ENCODE measurements around the gene ROCK2.
A peak's percentile ranks its signal among the peaks of the same experiment; 100 is the strongest.

The ROCK2 gene

GRCh38 chr2:11154016-11154922, 190.2 kb downstream of the ROCK2 start:
- no peak for DNase-seq (ENCODE audit: low spot score)

DNA sequence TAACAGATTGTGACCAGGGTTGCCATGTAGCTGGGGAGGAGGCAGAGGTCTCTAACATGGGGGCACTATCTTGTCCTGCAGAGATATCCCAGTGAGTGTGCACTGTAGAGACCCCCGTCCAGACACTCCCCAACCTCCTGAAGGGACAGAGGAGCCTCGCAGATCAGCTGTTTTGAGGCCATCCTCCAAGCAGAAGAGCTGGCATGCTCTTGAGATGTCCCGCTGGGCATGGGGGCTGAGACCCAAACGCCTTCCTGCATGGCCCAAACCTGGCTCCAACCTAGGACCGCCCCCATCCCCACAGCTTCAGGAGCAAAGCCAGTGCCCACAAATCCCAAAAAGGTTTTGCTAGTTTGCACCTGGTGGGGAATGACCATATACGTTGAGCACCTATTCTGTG, 191.8 kb downstream of the ROCK2 start:
- no peak for DNase-seq (ENCODE audit: low spot score)

DNA sequence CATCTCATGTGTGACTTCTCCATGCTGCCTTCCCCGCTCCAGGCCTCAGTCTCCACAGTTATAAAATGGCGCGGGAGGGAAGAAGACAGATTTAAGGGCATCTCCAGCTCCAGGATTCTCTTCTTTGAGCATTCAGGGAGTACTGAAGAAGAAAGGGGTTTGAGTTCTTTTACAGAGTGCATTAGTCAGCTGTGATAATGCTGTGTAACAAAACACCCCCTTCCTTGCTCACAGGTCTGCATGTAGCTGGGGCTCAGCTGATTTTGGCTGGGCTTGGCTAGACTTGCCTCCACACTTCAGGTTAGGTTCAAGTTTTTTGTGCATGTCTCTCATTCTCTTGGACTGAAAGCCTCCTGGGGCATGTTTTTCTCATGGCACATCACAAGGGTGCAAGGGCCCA, 197.2 kb downstream of the ROCK2 start:
- DNase-seq (ENCODE audit: low spot score), result no peak

DNA sequence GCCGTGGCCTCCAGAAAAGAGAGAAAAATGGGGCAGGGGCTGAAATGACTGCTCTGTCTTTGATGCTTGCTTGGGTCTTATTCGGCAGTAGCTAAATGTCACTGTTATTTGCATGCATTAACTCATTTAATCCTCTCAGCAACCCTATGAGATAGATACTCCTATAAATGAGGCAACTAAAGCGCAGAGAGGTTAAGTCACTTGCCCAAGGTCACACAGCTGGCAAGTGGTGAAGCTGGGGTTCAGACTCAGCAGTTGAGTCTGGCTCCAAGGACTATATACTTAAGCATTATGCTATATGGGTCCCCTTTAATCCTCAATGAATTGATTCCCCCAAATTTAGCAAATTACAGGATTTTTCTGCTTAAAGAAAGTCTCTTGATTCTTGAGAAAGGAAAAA, 198.4 kb downstream of the ROCK2 start:
- no peak for DNase-seq (ENCODE audit: low spot score)

DNA sequence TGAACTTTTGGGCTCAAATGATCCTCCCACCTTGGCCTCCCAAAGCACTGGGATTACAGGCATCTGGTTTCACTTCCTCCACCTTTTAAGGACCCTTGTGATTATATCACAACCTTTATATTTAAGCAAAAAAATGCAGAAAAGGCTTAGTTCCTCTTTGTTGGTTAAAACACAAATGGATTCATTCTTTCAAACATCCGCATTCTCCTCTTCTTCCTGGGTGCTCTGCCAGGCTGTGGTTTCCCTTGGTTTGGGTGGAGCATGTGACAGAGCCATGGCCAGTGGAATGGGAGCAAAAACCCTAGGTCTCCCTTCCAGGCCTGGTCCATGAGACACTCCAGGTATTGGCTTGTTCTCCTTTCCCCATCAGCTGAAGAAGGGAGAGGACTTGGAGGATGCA, 199.1 kb downstream of the ROCK2 start:
- no peak for DNase-seq (ENCODE audit: low spot score)

GRCh38 chr2:11144738-11145079, 199.7 kb downstream of the ROCK2 start:
- DNase-seq (ENCODE audit: low spot score), result no peak

GRCh38 chr2:11144077-11144737, 200.2 kb downstream of the ROCK2 start:
- DNase-seq (ENCODE audit: low spot score), result no peak

GRCh38 chr2:11142987-11143386, 201.4 kb downstream of the ROCK2 start:
- DNase-seq (ENCODE audit: low spot score), result no peak

DNA sequence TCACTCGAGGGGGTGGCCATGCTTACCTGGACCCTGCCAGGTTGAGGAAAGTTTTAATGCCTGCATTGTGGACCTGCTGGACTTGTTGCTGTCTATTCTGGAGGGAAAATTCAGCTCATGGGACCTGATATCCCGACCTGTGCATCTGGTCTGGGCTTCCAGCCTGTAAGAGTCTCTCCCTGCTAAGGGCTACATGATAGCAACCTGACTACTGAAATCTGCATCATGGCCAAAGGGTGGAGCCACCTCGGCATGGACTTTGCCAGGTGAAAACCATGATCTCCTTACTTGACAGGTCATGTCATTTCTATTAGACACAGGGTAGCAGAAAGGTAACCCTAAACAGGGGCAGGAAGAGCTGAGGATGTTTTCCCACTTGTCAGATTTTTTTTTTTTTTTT, 202.1 kb downstream of the ROCK2 start:
- no peak for DNase-seq (ENCODE audit: low spot score)

DNA sequence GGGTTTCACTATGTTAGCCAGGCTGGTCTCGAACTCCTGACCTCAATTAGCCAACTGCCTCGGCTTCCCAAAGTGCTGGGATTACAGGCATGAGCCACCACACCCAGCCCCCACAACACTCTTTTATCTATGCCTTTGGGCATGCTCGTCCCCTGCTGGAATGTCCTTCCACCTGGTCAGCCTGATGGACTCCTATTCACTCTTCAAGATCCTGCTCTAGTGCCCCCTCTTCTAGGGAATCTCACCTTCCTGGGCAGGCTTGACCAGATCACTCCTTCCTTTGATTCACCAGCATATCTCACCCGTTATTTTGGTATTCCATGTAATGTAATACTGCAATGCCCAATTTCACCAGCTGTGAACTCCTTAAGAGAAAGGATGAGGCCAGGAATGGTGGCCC, 203.1 kb downstream of the ROCK2 start:
- DNase-seq (ENCODE audit: low spot score), result no peak

GRCh38 chr2:11140492-11140891, 203.9 kb downstream of the ROCK2 start:
- DNase-seq (ENCODE audit: low spot score), result peak; percentile 23

DNA sequence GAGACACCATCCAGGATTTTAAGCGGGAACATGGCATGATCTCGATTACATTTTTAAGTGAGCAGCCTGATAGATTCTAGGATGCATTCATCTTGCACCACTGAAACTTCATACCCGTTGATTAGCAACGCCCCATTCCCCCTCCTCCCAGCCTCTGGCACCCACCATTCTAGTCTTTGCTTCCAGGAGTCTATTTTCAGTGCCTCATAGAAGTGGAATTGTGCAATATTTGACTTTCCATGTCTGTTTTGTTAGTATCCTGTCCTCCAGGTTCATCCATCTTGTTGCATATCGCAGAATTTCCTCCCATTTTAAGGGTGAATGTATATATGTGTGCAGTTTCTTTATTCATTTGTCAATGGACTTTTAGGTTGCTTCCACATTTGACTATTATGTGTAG, 210.1 kb downstream of the ROCK2 start:
- no peak for DNase-seq (ENCODE audit: low spot score)

DNA sequence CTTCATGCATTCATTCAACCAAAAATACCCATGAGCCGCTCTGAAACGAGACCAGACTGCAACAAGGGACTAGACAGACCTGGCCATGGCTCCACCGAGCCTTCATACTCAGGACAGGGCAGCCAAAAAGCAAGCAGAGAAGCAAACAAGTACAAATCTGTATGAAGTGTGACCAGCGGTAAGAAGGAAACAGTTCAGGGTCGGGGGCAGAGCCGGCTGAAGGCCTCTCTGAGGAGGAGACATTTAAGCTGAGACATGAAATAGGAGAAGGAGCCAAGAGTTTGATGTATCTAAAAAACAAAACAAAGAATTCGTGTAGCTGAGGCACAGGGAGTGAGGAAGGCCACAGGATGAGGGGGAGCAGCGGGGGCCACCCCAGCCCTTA, 210.5 kb downstream of the ROCK2 start:
- DNase-seq (ENCODE audit: low spot score), result no peak

DNA sequence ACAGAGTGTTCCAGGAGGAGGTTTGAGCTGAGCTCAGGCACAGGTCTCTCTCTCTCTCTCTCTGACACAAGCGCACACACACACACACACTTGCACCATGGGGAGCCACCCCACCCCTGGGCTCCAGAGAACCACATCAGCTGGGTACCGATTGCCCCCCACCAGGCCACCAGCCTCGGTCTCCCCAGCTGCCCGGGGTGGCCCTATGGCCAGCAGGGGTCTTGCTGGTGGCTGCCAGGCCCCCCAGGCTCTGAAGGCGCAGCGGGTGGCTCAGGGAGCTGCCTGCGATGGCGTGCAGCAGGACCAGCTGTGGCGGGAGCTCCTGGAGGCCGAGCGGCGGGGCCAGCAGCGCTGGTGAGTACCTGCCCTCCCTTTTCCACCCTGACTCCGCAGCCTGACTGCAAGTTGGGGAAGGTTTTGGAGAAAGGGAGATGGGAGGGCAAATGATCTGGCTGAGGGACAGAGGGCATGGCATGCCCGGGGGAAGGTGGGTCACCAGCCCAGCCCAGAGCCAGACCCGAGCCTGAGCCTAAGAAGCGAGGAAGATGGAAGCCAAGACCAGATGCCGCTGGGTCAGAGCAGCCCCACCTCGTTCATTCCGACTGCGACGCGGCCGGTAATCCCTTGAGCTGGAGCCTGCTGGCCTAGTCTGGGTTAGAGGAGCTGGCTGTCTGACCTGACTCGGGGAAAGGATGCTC, 211.0 kb downstream of the ROCK2 start:
- no peak for DNase-seq (ENCODE audit: low spot score)

GRCh38 chr2:11132036-11132671, 212.3 kb downstream of the ROCK2 start:
- no peak for DNase-seq (ENCODE audit: low spot score)

DNA sequence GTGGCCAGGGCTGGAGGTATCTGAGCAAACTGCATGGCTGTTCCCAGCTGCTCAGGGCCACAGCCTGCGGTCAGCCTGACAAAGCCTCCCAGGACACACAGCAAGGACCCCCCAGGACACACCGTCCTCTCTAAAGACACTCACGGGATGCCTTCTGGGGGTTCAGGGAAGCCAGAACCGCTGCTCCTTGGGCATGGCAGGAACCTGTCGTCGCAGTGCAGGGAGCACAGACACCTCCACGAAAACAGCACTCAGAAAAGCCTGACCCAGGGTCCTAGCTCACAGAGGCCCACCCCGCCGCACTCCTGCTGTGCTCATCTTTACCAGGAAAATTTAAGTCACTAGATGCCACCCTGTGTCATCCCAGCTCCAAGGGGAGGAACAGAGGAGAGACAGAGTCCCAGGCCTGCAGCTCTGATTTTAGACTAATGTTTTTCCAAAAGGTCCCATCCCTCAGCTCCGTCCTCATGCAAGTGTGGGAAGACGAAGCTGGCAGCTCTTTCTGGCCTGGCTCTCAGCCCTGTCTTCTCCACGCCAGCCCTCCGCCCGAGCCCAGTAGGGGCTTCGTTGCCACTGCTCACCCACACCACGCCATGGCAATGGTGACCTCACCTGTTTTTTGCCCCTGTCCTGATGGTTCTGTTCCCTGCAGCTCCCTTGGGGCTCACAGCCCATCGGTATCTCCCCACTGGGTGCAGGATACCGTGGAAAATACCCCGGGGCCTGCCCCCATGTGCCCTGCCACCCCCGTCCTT, 213.1 kb downstream of the ROCK2 start:
- DNase-seq (ENCODE audit: low spot score), result no peak

Data from AG08395 (cell line).